Thyroid gland (tissue), 4 donors: Measurements from ENCODE around the gene PRKAR2B. TPM values are rescaled to one million over a fixed set of nuclear protein-coding genes. Genes with fewer than 3 reads are reported as not detected.

Experiments
- DNase-seq, 2 donors: peaks; one replicate each; pipeline ENCODE4 v3.0.0-alpha.2; 2019
- H3K27ac ChIP-seq, 3 donors: fragments of 200-600 bp; sonication (generic); 1 replicate in 2 of 3; 2 replicates in 1 of 3; pipeline ENCODE4 v1.5.1; 2016 to 2019; ENCODE audit warnings: mild to moderate bottlenecking in 1 of 3, moderate library complexity in 1 of 3
- H3K27me3 ChIP-seq: fragments of 200-600 bp; sonication (generic); one replicate; pipeline ENCODE4 v1.5.1; 2019
- H3K36me3 ChIP-seq, 2 donors: fragments of 200-600 bp; sonication (generic); one replicate each; pipeline ENCODE4 v1.5.1; 2016 to 2019
- H3K4me1 ChIP-seq, 2 donors: fragments of 200-600 bp; sonication (generic); one replicate each; pipeline ENCODE4 v1.5.1; 2017 to 2019
- H3K4me3 ChIP-seq, 3 donors: fragments of 200-600 bp; sonication (generic); replicated peaks in 1 of 3; 1 replicate in 2 of 3; 2 replicates in 1 of 3; pipeline ENCODE4 v1.5.1; 2016; ENCODE audit warnings: mild to moderate bottlenecking in 1 of 3
- H3K9me3 ChIP-seq: fragments of 200-600 bp; sonication (generic); one replicate; pipeline ENCODE4 v1.5.1; 2017
- CTCF ChIP-seq, 6 experiments: fragments of 200-600 bp in 3 of 6; fragments of 450-650 bp in 3 of 6; sonication (generic) in 3 of 6; IDR thresholded peaks; one replicate each; pipeline ENCODE4 v1.5.1; 2016 to 2019; ENCODE audit warnings: antibody characterized with exemption in 6 of 6, mild to moderate bottlenecking in 2 of 6, inconsistent platforms in 1 of 6, moderate library complexity in 1 of 6
- POLR2A ChIP-seq, 2 donors: fragments of 450-650 bp; IDR thresholded peaks; one replicate each; pipeline ENCODE4 v1.6.1; 2017; ENCODE audit warnings: antibody characterized with exemption in 2 of 2, mild to moderate bottlenecking in 2 of 2, moderate library complexity in 1 of 2
- WGBS, 2 donors: methylation state at CpG; one replicate each; pipeline ENCODE4 v1.1.5; 2017; 5-methylcytosine and 5-hydroxymethylcytosine counted together
- intact Hi-C: fragments of 100-400 bp; cut with DNase I; formaldehyde crosslinking; loops from one replicate; pipeline ENCODE4 v1.15.1; 2023
- total RNA-seq, 4 donors: library from RNA; depleted of rRNA; stranded (reverse); fragments of >200 nt; gene quantifications; one replicate each; pipeline ENCODE4 v1.2.3, GENCODE V29; 2016

The PRKAR2B gene
- total RNA-seq, 4 donors from 2014 or later, result 5.1 to 9.0 (median 6.5) TPM

GRCh38 chr7:107172276-107173032 is 127.9 kb downstream of the PRKAR2B start:
- Histone ChIP-seq H3K4me1 (peaks cover 39 to 48% of the 10 kb centered on the region in 2 donors), H3K9me3 (no peaks in the 10 kb centered on the region), H3K27ac (no peak overlapping the region), H3K36me3 (no peaks in the 10 kb centered on the region), H3K4me3 (no peak overlapping the region), H3K27me3 (no peaks in the 10 kb centered on the region)
- no peak for TF ChIP-seq CTCF (IDR thresholded peaks at IDR 0.05)
- TF ChIP-seq POLR2A (IDR thresholded peaks at IDR 0.05), result no peak
- no peak for DNase-seq
- 84 to 86% methylated on average over 4 of the region's 4 CpGs for WGBS, 2 donors
- intact Hi-C loops, result no loop called here

- Histone ChIP-seq H3K27ac (no peak overlapping the region), H3K4me1 (peaks cover 39 to 48% of the 10 kb centered on the region in 2 donors), H3K27me3 (no peaks in the 10 kb centered on the region), H3K36me3 (no peaks in the 10 kb centered on the region), H3K9me3 (no peaks in the 10 kb centered on the region), H3K4me3 (no peak overlapping the region)
- TF ChIP-seq CTCF (IDR thresholded peaks at IDR 0.05) (no peak), POLR2A (IDR thresholded peaks at IDR 0.05) (no peak)
- intact Hi-C loops, result no loop called here
- WGBS, 2 donors, result 90 to 94% methylated on average over 2 of the region's 2 CpGs
- DNase-seq, result no peak
These were observed 128.7 kb downstream of the PRKAR2B start for GRCh38 chr7:107173191-107173590.

GRCh38 chr7:107173691-107174406 is 129.3 kb downstream of the PRKAR2B start:
- DNase-seq, result no peak
- 69 to 76% methylated on average over 4 of the region's 4 CpGs for WGBS, 2 donors
- TF ChIP-seq CTCF (IDR thresholded peaks at IDR 0.05) (no peak), POLR2A (IDR thresholded peaks at IDR 0.05) (no peak)
- Histone ChIP-seq H3K27me3 (no peaks in the 10 kb centered on the region), H3K4me1 (peaks cover 39 to 48% of the 10 kb centered on the region in 2 donors), H3K27ac (peak overlapping the region in 1 of 3 donors; percentile 4), H3K4me3 (no peak overlapping the region), H3K36me3 (no peaks in the 10 kb centered on the region), H3K9me3 (no peaks in the 10 kb centered on the region)
- intact Hi-C loops, result no loop called here

GRCh38 chr7:107179326-107180164 is 135.0 kb downstream of the PRKAR2B start:
- Histone ChIP-seq H3K27me3 (no peaks in the 10 kb centered on the region), H3K36me3 (peaks cover 10 to 33% of the 10 kb centered on the region in 2 donors), H3K4me3 (no peak overlapping the region), H3K27ac (no peak overlapping the region), H3K9me3 (no peaks in the 10 kb centered on the region), H3K4me1 (peaks cover 24 to 27% of the 10 kb centered on the region in 2 donors)
- intact Hi-C loops, result no loop called here
- no peak for DNase-seq
- 90 to 92% methylated on average over 14 of the region's 14 CpGs for WGBS, 2 donors
- TF ChIP-seq CTCF (IDR thresholded peaks at IDR 0.05), result no peak
